HG03135 (cell line): ENCODE measurements around the gene DSC1.
"Not testable (repeated sequence)": the region's sequence is repeated elsewhere in the genome, so short reads cannot be mapped to it uniquely, and the experiment has no call there.

ENCODE experiments used
- ATAC-seq: cut with Tn5 transposase; IDR thresholded peaks from one replicate; pipeline ENCODE4 v1.9.1; 2021; ENCODE audit warnings: mild to moderate bottlenecking, moderate library complexity; ENCODE audit not compliant: unreplicated experiment

DSC1 gene

DNA sequence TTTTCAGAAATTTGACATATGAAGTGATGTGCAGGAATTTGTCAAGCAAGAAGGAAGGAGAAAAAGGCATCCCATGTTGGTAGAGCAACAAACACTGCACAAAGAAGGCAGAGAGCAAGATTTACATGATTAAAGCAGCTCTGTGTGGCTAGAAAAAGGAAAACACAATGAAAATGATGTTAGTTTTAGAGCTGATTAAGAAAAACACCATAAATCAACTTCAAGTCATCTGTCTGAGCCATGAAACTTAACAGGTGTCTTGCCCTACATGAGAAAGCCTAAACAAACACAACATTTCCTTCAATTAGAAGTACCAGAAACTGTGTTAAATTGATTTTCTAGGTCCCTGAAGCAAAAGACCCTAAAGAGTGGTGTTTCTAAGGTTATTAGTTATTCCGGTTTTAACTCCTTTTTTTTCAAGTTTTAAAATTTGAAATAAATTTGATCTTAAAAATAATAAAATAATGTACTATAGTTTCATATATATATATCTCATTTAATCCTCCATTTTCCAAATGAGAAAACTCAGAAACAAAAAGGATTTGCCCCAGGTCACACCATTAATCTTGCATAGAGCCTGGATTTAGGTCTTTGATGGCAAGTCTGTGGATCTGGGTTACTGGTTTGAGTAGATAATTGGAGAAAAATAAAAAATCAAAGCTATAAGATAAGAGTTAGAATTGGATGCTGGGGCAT, 8.6 kb upstream of the DSC1 start:
- ATAC-seq, result no peak

DNA sequence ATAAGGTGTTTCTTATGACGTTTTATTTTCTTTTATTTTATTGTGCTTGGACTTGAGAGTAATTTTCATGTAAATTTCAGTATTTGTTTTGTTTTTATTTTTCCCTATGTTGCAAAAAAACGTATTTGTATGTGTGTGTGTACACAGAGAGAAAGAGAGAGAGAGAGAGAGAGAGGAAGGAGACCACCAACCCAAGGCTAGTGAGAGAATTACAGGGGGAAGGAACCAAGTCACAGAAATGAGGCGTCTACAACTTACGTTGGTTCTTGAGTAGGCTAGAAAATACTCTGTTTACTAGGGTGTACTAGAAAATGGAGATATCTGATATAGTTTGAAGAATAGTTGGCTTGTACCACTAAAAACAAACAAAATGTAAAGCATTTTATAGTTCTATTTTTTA, 7.7 kb upstream of the DSC1 start:
- no peak for ATAC-seq

GRCh38 chr18:31162419-31162793, 250 bp downstream of the DSC1 start:
- no peak for ATAC-seq

GRCh38 chr18:31161757-31162418, 768 bp downstream of the DSC1 start:
- ATAC-seq, result no peak

- ATAC-seq, result no peak
Measured at GRCh38 chr18:31156821-31157763, 5.6 kb downstream of the DSC1 start.

GRCh38 chr18:31155498-31155897, 7.2 kb downstream of the DSC1 start:
- ATAC-seq, result no peak

GRCh38 chr18:31154181-31154580, 8.5 kb downstream of the DSC1 start:
- no peak for ATAC-seq

- no peak for ATAC-seq
Measured at GRCh38 chr18:31149351-31149750, 13.3 kb downstream of the DSC1 start.

DNA sequence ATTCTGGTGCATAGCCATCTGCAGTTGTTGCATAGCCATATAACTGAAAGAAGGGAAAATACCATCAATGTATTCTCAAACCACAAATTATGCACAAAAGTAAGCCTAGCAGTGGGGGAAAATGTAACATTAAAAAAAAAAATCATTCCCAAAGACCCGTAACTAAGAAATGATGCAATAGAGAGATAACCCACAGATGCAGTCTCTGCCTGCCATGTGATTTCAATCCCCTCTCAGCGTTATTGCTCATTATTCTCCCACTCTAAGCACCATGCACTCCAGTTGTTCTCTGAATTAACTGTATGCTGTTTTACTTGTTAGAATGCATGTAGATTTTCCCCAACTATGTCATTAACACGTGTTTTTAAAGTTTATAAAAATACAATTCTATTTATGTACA, 14.1 kb downstream of the DSC1 start:
- ATAC-seq, result no peak

DNA sequence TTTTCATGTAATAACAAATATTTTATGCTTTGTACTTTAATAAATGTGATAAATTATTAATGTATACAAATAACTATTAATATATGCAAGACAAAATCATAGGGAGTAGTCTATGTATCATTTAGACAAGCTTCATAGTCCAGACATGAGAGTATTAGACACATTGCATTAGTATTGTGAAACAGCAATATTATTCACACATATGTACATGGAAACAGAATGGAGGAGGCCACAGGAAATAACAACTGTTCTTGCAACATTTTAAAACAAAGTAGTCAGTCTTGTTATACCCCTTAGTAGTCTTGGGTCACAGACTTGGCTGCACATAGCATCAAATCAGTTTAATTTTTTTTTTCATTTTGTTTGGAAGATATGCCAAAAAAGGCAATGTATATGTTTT, 15.8 kb downstream of the DSC1 start:
- no peak for ATAC-seq

DNA sequence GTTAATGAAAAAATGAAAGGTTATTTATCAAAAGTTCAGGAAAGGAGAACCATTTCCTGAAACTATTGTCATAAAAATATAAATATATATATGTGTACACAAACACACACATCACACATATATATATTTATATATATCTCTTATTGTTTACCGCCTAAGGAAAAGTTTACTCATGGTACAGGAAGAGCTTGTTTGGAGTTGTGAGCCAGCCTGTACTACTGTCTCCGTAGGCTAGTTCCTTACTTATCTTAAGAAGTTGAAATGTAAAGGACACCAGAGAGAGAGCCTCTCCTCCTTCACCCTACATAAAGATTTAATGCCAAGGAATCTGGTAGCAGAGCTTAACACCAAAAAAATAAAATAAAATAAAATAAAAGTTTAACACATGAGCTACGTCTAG, 19.6 kb downstream of the DSC1 start:
- no peak for ATAC-seq

GRCh38 chr18:31138709-31139108, 23.9 kb downstream of the DSC1 start:
- no peak for ATAC-seq

GRCh38 chr18:31134988-31135529, 27.6 kb downstream of the DSC1 start:
- ATAC-seq, result no peak

DNA sequence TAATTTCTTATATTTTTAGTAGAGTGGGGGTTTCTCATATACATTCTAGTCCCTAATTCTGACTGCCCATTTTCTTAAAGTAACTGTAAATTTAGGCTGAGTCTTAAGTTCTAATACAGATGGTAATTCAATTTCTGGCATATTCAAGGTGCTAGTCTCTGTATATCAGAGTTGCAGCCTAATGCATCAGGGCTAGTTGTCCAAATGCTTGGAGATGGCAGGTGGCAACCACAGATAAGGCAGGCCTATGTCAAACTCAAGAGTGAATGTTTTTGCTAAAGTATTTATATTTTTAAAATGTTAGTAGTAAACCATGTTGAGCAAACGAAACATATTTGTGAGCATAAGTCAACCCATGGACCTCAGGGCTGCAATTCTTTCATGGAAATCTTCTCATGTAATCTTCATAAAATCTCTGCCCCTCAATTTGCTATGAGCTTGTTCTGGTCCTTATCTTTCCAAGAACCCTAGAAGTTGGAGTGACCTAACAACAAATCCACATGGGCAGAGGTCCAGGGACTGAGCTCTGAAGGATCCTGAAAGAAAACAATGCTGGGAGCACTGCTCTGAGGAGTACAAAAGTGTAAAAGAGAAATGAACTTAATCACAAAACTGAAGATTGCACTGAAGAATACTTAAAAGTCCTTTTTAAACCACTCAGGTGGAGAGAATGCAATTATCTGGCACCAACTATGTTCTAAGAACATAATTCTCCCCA, 33.1 kb downstream of the DSC1 start:
- ATAC-seq, result no peak

DNA sequence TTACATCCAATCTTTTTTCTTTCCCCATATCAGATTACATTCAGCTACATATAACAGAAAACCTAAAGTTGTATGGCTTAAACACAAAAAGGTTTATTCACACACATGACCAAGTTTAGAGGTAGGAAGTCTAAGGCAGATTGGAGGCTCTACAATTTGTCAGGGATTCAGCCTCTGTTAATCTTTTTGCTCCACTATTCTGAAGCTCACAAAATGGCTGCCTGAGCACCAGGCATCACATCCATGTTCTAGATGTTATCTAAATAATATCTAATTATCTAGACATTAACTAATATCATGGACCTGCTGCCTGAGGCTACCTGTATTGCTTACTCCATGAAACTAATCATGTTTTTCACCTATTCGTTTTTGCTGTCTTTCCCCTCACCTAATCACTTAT, 36.8 kb downstream of the DSC1 start:
- ATAC-seq, result no peak

- ATAC-seq, result not testable (repeated sequence)
Measured at GRCh38 chr18:31123125-31123524, 39.5 kb downstream of the DSC1 start.

DNA sequence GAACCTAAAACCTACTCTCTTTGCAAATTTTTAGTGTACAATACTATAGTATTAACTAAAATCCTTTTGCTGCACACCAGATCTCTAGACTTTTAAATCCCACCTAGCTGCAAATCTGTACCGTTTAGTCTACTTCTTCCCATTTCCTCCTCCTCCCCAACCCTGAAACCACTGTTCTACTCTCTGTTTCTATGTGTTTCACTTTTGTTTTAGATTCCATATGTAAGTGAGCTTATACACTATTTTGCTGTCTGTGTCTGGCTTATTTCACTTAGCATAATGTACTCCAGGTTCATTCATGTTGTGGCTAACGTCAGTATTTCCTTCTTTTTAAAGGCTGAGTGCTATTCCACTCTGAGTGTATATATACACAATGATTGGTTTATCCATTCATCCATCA, 42.1 kb downstream of the DSC1 start:
- ATAC-seq, result no peak

- ATAC-seq, result no peak
Measured at GRCh38 chr18:31116853-31117595, 45.6 kb downstream of the DSC1 start.

DNA sequence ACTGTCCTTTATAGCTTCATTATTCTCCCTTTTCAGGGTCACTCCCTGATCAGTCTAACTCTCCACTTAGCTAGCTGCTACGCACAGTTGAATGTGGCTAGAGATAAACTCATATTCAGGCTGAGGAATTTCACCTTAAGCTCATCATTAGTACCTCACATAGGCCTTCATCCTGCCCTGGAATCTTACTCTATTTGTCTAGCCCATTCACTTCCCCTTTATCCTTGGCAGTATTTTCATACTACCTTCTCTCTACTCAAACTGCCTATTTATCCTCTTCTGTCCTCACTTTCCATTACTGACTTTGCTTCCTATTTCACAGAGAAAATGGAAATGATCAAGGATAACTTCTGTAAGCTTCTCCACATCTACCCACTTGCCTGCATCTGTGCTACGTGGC, 49.9 kb downstream of the DSC1 start:
- ATAC-seq, result no peak

DNA sequence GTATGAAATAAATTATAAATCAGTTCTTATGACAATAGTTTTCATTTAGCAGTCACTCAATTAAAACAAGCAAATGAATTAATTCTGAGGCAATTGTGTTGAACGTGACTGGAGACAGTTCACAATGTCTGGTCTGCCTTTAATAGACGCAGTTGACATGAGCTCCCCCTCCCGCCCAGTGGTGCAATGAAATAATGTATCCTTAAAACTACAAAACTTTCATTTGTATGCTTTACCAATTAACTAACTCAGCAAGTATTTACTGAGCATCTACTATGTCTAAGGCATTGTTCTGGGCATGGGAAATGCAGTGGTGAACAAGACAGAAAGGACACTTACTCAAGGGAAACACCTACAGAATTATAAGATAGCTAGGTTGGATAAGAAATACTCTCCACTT, 56.9 kb downstream of the DSC1 start:
- ATAC-seq, result no peak
